Heart right ventricle (tissue), 16 donors: ENCODE results near the gene LRRIQ4. TPM values are rescaled to one million over a fixed set of nuclear protein-coding genes. Genes with fewer than 3 reads are reported as not detected.

Experiments used
- ATAC-seq, 8 donors: fragments of 200-7000 bp; cut with Tn5 transposase; one replicate each; pipeline ENCODE4 v1.9.1; 2020; ENCODE audit warnings: mild to moderate bottlenecking in 8 of 8, moderate library complexity in 8 of 8, moderate number of reproducible peaks in 1 of 8
- DNase-seq, 2 donors: peaks; one replicate each; pipeline ENCODE4 v3.0.0-alpha.2; 2020
- H3K27ac ChIP-seq, 10 donors: fragments of 200-600 bp; sonication (generic) in 2 of 10; one replicate each; pipeline versions ENCODE4 v1.5.0 to v1.8.0; 2020 to 2022; ENCODE audit warnings: mild to moderate bottlenecking in 3 of 10
- H3K27me3 ChIP-seq, 7 donors: fragments of 200-600 bp; one replicate each; pipeline ENCODE4 v1.8.0; 2021 to 2022; ENCODE audit warnings: mild to moderate bottlenecking in 2 of 7
- H3K36me3 ChIP-seq, 9 donors: fragments of 200-600 bp; sonication (generic) in 1 of 9; one replicate each; pipeline versions ENCODE4 v1.5.0 to v1.8.0; 2020 to 2022; ENCODE audit warnings: mild to moderate bottlenecking in 2 of 9
- H3K4me1 ChIP-seq, 9 donors: fragments of 200-600 bp; sonication (generic) in 1 of 9; one replicate each; pipeline versions ENCODE4 v1.5.0 to v1.8.0; 2020 to 2022; ENCODE audit warnings: mild to moderate bottlenecking in 4 of 9
- H3K4me3 ChIP-seq, 10 donors: fragments of 200-600 bp; sonication (generic) in 2 of 10; one replicate each; pipeline versions ENCODE4 v1.5.0 to v1.8.0; 2020 to 2022; ENCODE audit warnings: mild to moderate bottlenecking in 7 of 10, moderate library complexity in 2 of 10
- H3K9me3 ChIP-seq, 11 donors: fragments of 200-600 bp in 10 of 11; sonication (generic) in 2 of 11; one replicate each; pipeline versions ENCODE4 v1.5.0 to v1.8.0; 2013 to 2022; ENCODE audit warnings: mild to moderate bottlenecking in 2 of 11, control low read depth in 1 of 11, moderate library complexity in 1 of 11
- CTCF ChIP-seq, 9 donors: fragments of 200-600 bp; sonication (generic) in 2 of 9; IDR thresholded peaks; one replicate each; pipeline versions ENCODE4 v1.5.0 to v1.8.0; 2021 to 2022; ENCODE audit warnings: antibody characterized with exemption in 9 of 9, mild to moderate bottlenecking in 5 of 9, moderate library complexity in 1 of 9
- WGBS, 2 donors: extraction: QIAGEN DNeasy Blood & Tissue Kit; methylation state at CpG; one replicate each; pipeline ENCODE4 v1.1.7; 2013; ENCODE audit warnings: inconsistent platforms in 1 of 2; 5-methylcytosine and 5-hydroxymethylcytosine counted together
- intact Hi-C, 10 donors: fragments of 100-400 bp; cut with DNase I; formaldehyde crosslinking; loops; one replicate each; pipeline versions ENCODE4 v1.11.1 to v1.14.2; 2022
- polyA plus RNA-seq, 2 donors: library from polyadenylated mRNA; stranded (reverse); fragments of 200-250 nt; gene quantifications; one replicate each; pipeline ENCODE4 v1.2.3, GENCODE V29; 2013
- total RNA-seq, 10 donors: library from RNA; stranded (reverse); fragmentation: NEBNext Ultra II Directional in 3 of 10; extraction: Animal tissue kit (Norgen Biotek cat#: 25700) in 3 of 10; gene quantifications; one replicate each; pipeline versions ENCODE4 v1.2.1 to v1.2.4, GENCODE V29; 2021 to 2023
- donor health status: Arrhythmogenic right ventricular cardiomyopathy.
- donor health status: ischemic (EF 13 %, LVEDD 7.1; RV severe dilation, severe dysfunction).
- donor health status: healthy with polysubstance abuse.
- donor health status: DM: no; HTN: yes; CAD: no.
- donor health status: DM: no; HTN: no; CAD: no.
- donor health status: ischemic (EF 25% LVEDD 6.9; RV normal size, moderate dysfunction).
- donor health status: ischemic (EF 25% LVEDD 5.7; RV mildly dilated, moderate dysfunction).
- donor health status: healthy.
- donor health status: DM: yes; HTN: yes; CAD: no.
- donor health status: Ischemic cardiomyopathy.
- donor health status: ischemic (EF 35%, LVEDD 5.7; RV mildly dilated, moderate dysfunction).
- donor health status: nonischemic (EF 11% LVEDD 7.7; RV severe dilation, severe dysfunction).
- donor health status: DM: yes; HTN: yes; CAD: no.
- donor health status: PGD.
- donor health status: ischemic (EF 29% LVEDD 5.4; RV normal size, mild dysfunction).
- donor health status: nonischemic (EF 23%, LVEDD 6.1; RV moderate dilation, normal function).

LRRIQ4 gene
- total and polyA plus RNA-seq, 12 donors: 0.14 to 0.24 TPM; not detected in 10

- ATAC-seq (no peak), DNase-seq (no peak)
- TF ChIP-seq CTCF (IDR thresholded peaks at IDR 0.05): no peak
- H3K27ac ChIP-seq: no peak overlapping the region
- H3K9me3 ChIP-seq: no peaks in the 10 kb centered on the region
- peaks cover 0 to 71% (median 22%) of the 10 kb centered on the region in 9 donors for H3K36me3 ChIP-seq
- no peaks in the 10 kb centered on the region for H3K27me3 ChIP-seq
- no peaks in the 10 kb centered on the region for H3K4me1 ChIP-seq
- H3K4me3 ChIP-seq: no peak overlapping the region
- intact Hi-C loops: no loop called here
- WGBS, 2 donors: 89 to 90% methylated on average over 4 of the region's 4 CpGs
Observed at GRCh38 chr3:169790687-169791429, 21.8 kb upstream of the LRRIQ4 start.

GRCh38 chr3:169792359-169792758, 20.3 kb upstream of the LRRIQ4 start:
- H3K9me3 ChIP-seq: no peaks in the 10 kb centered on the region
- no peak overlapping the region for H3K4me3 ChIP-seq
- H3K4me1 ChIP-seq: no peaks in the 10 kb centered on the region
- no peak overlapping the region for H3K27ac ChIP-seq
- peak in 3 of 8 donors; percentile 37 to 49 (median 45) for ATAC-seq
- DNase-seq: no peak
- TF ChIP-seq CTCF (IDR thresholded peaks at IDR 0.05): no peak
- intact Hi-C loops: no loop called here
- H3K36me3 ChIP-seq: peaks cover 0 to 70% (median 11%) of the 10 kb centered on the region in 9 donors
- H3K27me3 ChIP-seq: no peaks in the 10 kb centered on the region
- 87 to 100% methylated on average over 1 of the region's 1 CpG for WGBS, 2 donors

GRCh38 chr3:169804681-169805080, 8.0 kb upstream of the LRRIQ4 start:
- intact Hi-C loops: no loop called here
- 90 to 94% methylated on average over 3 of the region's 3 CpGs for WGBS, 2 donors

DNA sequence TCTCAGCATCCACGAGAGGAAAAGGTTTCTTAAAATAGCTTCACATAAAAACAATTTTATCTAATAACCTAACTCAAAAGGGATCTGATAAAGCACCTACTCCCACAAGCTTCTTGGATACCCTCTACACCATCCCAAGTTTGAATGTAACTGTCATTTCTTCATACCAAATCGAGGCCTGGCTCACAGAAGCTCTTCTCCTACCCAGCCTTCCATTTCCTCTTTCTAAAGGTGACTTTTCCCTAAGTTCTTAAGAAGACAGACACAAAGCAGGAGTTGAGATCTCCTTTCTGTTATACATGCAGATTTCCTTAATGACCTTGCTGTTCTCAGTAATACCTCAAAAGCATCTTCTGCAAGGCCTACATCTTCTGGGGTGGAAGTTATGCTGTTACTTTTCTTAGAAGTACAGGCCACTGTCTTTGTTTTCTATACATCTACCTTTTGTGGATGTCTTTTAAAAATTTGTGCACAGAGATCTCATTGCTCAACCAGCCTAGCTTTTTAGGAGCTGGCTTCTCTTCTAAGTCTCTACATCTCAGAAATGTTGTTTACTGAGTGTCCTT, 3.4 kb upstream of the LRRIQ4 start:
- Histone ChIP-seq H3K27me3 (no peaks in the 10 kb centered on the region), H3K36me3 (peaks cover 0 to 11% (median 0%) of the 10 kb centered on the region in 9 donors), H3K27ac (no peak overlapping the region), H3K4me3 (no peak overlapping the region), H3K4me1 (peaks cover 0 to 29% (median 12%) of the 10 kb centered on the region in 9 donors), H3K9me3 (no peaks in the 10 kb centered on the region)
- intact Hi-C loops: no loop called here
- ATAC-seq (no peak), DNase-seq (no peak)
- WGBS, 2 donors: 34 to 43% methylated on average over 2 of the region's 2 CpGs
- no peak for TF ChIP-seq CTCF (IDR thresholded peaks at IDR 0.05)

More at GRCh38 chr3:169804681-169805080, 8.0 kb upstream of the LRRIQ4 start:
- Histone ChIP-seq H3K9me3 (no peaks in the 10 kb centered on the region), H3K36me3 (peaks cover 0 to 34% (median 0%) of the 10 kb centered on the region in 9 donors), H3K27ac (no peak overlapping the region), H3K4me1 (no peaks in the 10 kb centered on the region), H3K4me3 (no peak overlapping the region), H3K27me3 (no peaks in the 10 kb centered on the region)
- ATAC-seq: no peak
- DNase-seq: no peak
- TF ChIP-seq CTCF (IDR thresholded peaks at IDR 0.05): no peak
